ENCODE data around the gene MAPK10. TPM values are rescaled to one million over a fixed set of nuclear protein-coding genes. Genes with fewer than 3 reads are reported as not detected.

Gene MAPK10
- total RNA-seq, 1 experiment from 2014 or later, result 0.79 TPM

GRCh38 chr4:86313656-86314055 is 46.2 kb downstream of the MAPK10 start:
- Histone ChIP-seq H3K9me3 (no peaks in the 10 kb centered on the region), H3K36me3 (ENCODE audit: control insufficient read depth, insufficient read depth, low read length) (no peaks in the 10 kb centered on the region), H3K4me3 (ENCODE audit: low read depth, low read length) (no peak overlapping the region), H3K27me3 (replicated peaks; ENCODE audit: control insufficient read depth, insufficient read depth, low read length) (no peaks in the 10 kb centered on the region), H3K4me1 (no peaks in the 10 kb centered on the region)
- Mint-ChIP-seq H3K9me3 (ENCODE audit: unreplicated experiment) (no peaks in the 10 kb centered on the region), H3K4me3 (ENCODE audit: unreplicated experiment) (no peak overlapping the region), H3K4me1 (ENCODE audit: low read depth, unreplicated experiment) (no peaks in the 10 kb centered on the region), H3K36me3 (ENCODE audit: insufficient read depth, unreplicated experiment) (no peaks in the 10 kb centered on the region), H3K27me3 (ENCODE audit: insufficient read depth, unreplicated experiment) (peaks cover 3% of the 10 kb centered on the region), H3K27ac (ENCODE audit: unreplicated experiment) (no peak overlapping the region)
- no peak for DNase-seq
- CTCF ChIA-PET, result no interaction called here
- no peak for TF ChIP-seq CTCF (IDR thresholded peaks at IDR 0.05; ENCODE audit: insufficient read depth in 1 of 2, low read depth in 1 of 2, low read length in 1 of 2, severe bottlenecking in 1 of 2, unreplicated experiment in 1 of 2)
- POLR2A ChIA-PET, result no interaction called here
- intact Hi-C loops (cut with micrococcal nuclease; ENCODE audit: unreplicated experiment), result no loop called here
- no TSS peak for BruUV-seq (replicated peaks)

- no peak overlapping the region for H3K4me3 Mint-ChIP-seq (ENCODE audit: unreplicated experiment)
- BruUV-seq (replicated peaks), result no TSS peak
- no peaks in the 10 kb centered on the region for H3K9me3 Mint-ChIP-seq (ENCODE audit: unreplicated experiment)
- Histone ChIP-seq H3K9me3 (peaks cover 4% of the 10 kb centered on the region), H3K27me3 (replicated peaks; ENCODE audit: control insufficient read depth, insufficient read depth, low read length) (no peaks in the 10 kb centered on the region), H3K4me3 (ENCODE audit: low read depth, low read length) (no peak overlapping the region), H3K36me3 (ENCODE audit: control insufficient read depth, insufficient read depth, low read length) (no peaks in the 10 kb centered on the region), H3K4me1 (no peaks in the 10 kb centered on the region)
- DNase-seq, result no peak
- ChIA-PET CTCF (no interaction called here), POLR2A (no interaction called here)
- no peak overlapping the region for H3K27ac Mint-ChIP-seq (ENCODE audit: unreplicated experiment)
- H3K36me3 Mint-ChIP-seq (ENCODE audit: insufficient read depth, unreplicated experiment), result no peaks in the 10 kb centered on the region
- H3K4me1 Mint-ChIP-seq (ENCODE audit: low read depth, unreplicated experiment), result no peaks in the 10 kb centered on the region
- intact Hi-C loops (cut with micrococcal nuclease; ENCODE audit: unreplicated experiment), result no loop called here
- no peak for TF ChIP-seq CTCF (IDR thresholded peaks at IDR 0.05; ENCODE audit: insufficient read depth in 1 of 2, low read depth in 1 of 2, low read length in 1 of 2, severe bottlenecking in 1 of 2, unreplicated experiment in 1 of 2)
- no peaks in the 10 kb centered on the region for H3K27me3 Mint-ChIP-seq (ENCODE audit: insufficient read depth, unreplicated experiment)
Measured at GRCh38 chr4:86307432-86307831, 52.4 kb downstream of the MAPK10 start.

- CTCF ChIA-PET, result no interaction called here
- Histone ChIP-seq H3K9me3 (peaks cover 9% of the 10 kb centered on the region), H3K4me3 (ENCODE audit: low read depth, low read length) (no peak overlapping the region), H3K4me1 (no peaks in the 10 kb centered on the region), H3K27me3 (replicated peaks; ENCODE audit: control insufficient read depth, insufficient read depth, low read length) (no peaks in the 10 kb centered on the region), H3K36me3 (ENCODE audit: control insufficient read depth, insufficient read depth, low read length) (no peaks in the 10 kb centered on the region)
- no peak for TF ChIP-seq CTCF (IDR thresholded peaks at IDR 0.05; ENCODE audit: insufficient read depth in 1 of 2, low read depth in 1 of 2, low read length in 1 of 2, severe bottlenecking in 1 of 2, unreplicated experiment in 1 of 2)
- Mint-ChIP-seq H3K4me1 (ENCODE audit: low read depth, unreplicated experiment) (no peaks in the 10 kb centered on the region), H3K36me3 (ENCODE audit: insufficient read depth, unreplicated experiment) (no peaks in the 10 kb centered on the region), H3K27ac (ENCODE audit: unreplicated experiment) (no peak overlapping the region), H3K9me3 (ENCODE audit: unreplicated experiment) (no peaks in the 10 kb centered on the region), H3K27me3 (ENCODE audit: insufficient read depth, unreplicated experiment) (no peaks in the 10 kb centered on the region), H3K4me3 (ENCODE audit: unreplicated experiment) (no peak overlapping the region)
- POLR2A ChIA-PET, result no interaction called here
- no TSS peak for BruUV-seq (replicated peaks)
- DNase-seq, result no peak
- intact Hi-C loops (cut with micrococcal nuclease; ENCODE audit: unreplicated experiment), result no loop called here
Measured at GRCh38 chr4:86306816-86307215, 53.0 kb downstream of the MAPK10 start.
